PC-9 (cell line): ENCODE data around the gene SPDYE16.
"Not testable (repeated sequence)": the region's sequence is repeated elsewhere in the genome, so short reads cannot be mapped to it uniquely, and the experiment has no call there.

ENCODE experiments used
- CTCF ChIP-seq: fragments of 200-600 bp; sonication (generic); conservative IDR thresholded peaks from 2 replicates; pipeline ENCODE4 v1.6.1; 2017; ENCODE audit warnings: mixed run types, antibody characterized with exemption, mild to moderate bottlenecking, moderate library complexity
- EZH2 ChIP-seq: fragments of 200-600 bp; sonication (generic); IDR thresholded peaks from 2 replicates; pipeline ENCODE4 v1.8.0; 2017; ENCODE audit warnings: antibody characterized with exemption, low read depth

GRCh38 chr7:76565001-76565400 is 21.9 kb upstream of the SPDYE16 start:
- not testable (repeated sequence) for TF ChIP-seq EZH2, CTCF
